Bronchial epithelial cell (primary cell): Measurements from ENCODE around the gene SERPINC1. TPM values are rescaled to one million over a fixed set of nuclear protein-coding genes. Genes with fewer than 3 reads are reported as not detected.

Experiments
- DNase-seq: peaks from one replicate; pipeline ENCODE4 v3.0.0-alpha.2; 2010; ENCODE audit warnings: low read depth
- FAIRE-seq: peaks from 2 replicates; lab custom pipeline; 2011; peaks lifted over from hg19 to GRCh38; lab: Jason Lieb, UNC
- H3K27me3 ChIP-seq: 2 replicates; pipeline ENCODE4 v1.5.1; 2011; ENCODE audit warnings: low read length; ENCODE audit not compliant: control insufficient read depth, insufficient read depth
- H3K36me3 ChIP-seq: 2 replicates; pipeline ENCODE4 v1.5.1; 2011; ENCODE audit warnings: low read length; ENCODE audit not compliant: control insufficient read depth, insufficient read depth
- H3K4me3 ChIP-seq: 2 replicates; pipeline ENCODE4 v1.5.1; 2011; ENCODE audit warnings: mild to moderate bottlenecking, low read depth, low read length, control low read depth
- total RNA-seq: library from RNA; depleted of rRNA; stranded (reverse); fragments of >200 nt; gene quantifications from 2 replicates; pipeline ENCODE4 v1.2.1, GENCODE V29; 2014
- TF ChIP-seq, protein P1 (sequence below): IDR thresholded peaks from 2 replicates; pipeline ENCODE4 v1.5.1; 2011; ENCODE audit warnings: mild to moderate bottlenecking, moderate library complexity, low read length, control low read depth, inconsistent platforms; ENCODE audit not compliant: insufficient read depth, severe bottlenecking

SERPINC1 gene
- total RNA-seq, 1 donor from 2014 or later = not detected

DNA sequence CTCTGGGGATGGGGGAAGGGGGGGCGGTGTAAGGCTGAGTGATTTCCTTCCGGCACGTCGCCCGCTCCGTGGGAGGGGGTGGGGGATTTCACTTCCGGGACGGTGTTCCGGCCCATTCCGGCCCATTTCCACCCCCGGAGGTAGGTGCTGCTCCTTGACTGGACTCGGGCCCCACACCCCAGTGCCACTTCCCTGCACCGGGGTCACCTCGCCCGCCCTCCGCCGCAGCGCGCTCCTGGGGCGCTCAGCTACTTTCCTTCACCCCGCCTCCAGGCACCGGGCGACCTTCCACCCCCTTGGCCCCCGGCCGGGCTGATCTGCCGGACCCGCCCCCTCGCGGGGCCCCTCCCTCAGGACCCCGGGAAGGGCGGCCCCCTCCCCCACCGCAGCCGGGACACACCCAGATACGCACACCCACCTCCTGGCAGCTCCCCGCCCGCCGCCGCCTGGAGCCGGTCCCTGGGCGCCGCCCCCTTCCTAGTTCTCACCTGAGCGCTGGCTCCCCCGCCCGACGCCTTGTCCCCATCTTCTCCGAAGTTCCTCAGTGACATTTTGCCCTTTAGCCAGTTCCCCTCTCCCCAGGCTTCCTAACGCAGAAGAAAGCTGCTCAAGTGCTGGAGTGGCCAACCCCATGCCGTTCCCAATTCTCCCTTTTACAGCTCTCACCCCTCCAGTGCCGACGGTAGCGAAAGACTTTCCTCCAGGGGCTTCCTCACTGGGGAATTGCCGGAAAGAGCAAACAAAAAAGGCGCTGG lies 48.7 kb downstream of the SERPINC1 start, which contains the start of gene ZBTB37:
TSS of gene ZBTB37 (plus strand) at position 115 of the 755 bp plus-strand sequence. CDS start 1,846 bp downstream, outside the sequence.
- TF ChIP-seq, protein P1, sequence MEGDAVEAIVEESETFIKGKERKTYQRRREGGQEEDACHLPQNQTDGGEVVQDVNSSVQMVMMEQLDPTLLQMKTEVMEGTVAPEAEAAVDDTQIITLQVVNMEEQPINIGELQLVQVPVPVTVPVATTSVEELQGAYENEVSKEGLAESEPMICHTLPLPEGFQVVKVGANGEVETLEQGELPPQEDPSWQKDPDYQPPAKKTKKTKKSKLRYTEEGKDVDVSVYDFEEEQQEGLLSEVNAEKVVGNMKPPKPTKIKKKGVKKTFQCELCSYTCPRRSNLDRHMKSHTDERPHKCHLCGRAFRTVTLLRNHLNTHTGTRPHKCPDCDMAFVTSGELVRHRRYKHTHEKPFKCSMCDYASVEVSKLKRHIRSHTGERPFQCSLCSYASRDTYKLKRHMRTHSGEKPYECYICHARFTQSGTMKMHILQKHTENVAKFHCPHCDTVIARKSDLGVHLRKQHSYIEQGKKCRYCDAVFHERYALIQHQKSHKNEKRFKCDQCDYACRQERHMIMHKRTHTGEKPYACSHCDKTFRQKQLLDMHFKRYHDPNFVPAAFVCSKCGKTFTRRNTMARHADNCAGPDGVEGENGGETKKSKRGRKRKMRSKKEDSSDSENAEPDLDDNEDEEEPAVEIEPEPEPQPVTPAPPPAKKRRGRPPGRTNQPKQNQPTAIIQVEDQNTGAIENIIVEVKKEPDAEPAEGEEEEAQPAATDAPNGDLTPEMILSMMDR = peak; percentile 7
- FAIRE-seq (no peak), DNase-seq (peak; percentile 71)

DNA sequence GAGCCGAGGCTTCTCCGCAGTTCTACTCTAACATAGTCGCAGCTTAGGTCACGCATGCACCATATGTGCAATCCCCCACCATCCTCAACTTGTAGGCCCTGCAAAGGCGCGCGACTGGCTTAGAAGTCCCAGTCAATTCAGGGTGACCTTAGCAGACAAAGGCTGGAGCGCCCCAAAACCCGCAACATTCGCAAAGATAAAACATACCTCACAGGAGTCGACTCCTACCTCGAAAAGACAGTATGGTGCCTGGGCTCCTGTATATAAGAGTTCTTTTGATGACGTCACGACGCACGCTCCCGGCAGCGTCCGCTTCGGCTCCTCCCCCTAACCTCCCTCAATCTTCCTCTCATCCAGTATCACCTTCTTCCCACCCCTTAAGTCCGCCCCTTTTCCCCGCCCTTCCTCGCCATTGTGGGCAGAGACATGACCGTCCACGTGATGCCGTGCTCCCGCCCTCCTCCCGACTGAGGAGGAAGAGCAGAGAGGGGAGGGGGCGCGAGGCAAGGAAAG lies 49.3 kb downstream of the SERPINC1 start, which contains the start of gene GAS5:
TSS of gene GAS5 (minus strand) at position 237 of the 513 bp plus-strand sequence.
- peak; percentile 98 for DNase-seq
- Histone ChIP-seq H3K36me3 (peaks cover 16% of the 10 kb centered on the region), H3K4me3 (peak within 1 kb of the TSS; percentile 70), H3K27me3 (no peaks in the 10 kb centered on the region)
- peak; percentile 18 for FAIRE-seq
- TF ChIP-seq, protein P1 = no peak

More for the DNA sequence above, 48.7 kb downstream of the SERPINC1 start, which contains the start of gene ZBTB37:
- Histone ChIP-seq H3K27me3 (no peaks in the 10 kb centered on the region), H3K4me3 (peak within 1 kb of the TSS; percentile 70), H3K36me3 (peaks cover 15% of the 10 kb centered on the region)

DNA sequence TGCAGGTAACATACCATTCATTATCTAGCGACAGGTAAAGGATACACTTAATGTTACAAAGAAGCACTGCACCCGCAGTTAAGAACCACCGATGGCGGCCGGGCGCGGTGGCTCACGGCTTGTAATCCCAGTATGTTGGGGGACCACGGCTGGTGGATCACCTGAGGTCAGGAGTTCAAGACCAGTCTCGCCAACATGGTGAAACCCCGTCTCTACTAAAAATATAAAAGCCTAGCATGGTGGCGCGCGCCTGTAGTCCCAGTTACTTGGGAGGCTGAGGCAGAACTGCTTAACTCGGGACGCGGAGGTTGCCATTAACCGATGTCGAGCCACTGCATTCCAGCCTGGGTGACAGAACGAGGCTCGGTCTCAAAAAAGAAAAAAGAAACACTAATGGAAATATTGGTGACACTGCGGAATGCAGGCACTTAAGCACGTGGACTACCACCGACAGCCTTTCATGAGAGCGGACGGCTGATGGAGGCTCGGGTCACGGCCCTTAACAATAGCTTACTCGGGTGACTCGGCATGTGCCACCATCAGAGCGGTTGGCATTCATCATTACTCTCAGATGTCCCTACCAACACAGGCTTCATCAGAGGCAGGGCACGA lies 49.9 kb downstream of the SERPINC1 start:
- no peaks in the 10 kb centered on the region for H3K27me3 ChIP-seq
- H3K36me3 ChIP-seq = peaks cover 16% of the 10 kb centered on the region
- DNase-seq (no peak), FAIRE-seq (no peak)
- TF ChIP-seq, protein P1 = no peak
- peak overlapping the region; percentile 70 for H3K4me3 ChIP-seq

DNA sequence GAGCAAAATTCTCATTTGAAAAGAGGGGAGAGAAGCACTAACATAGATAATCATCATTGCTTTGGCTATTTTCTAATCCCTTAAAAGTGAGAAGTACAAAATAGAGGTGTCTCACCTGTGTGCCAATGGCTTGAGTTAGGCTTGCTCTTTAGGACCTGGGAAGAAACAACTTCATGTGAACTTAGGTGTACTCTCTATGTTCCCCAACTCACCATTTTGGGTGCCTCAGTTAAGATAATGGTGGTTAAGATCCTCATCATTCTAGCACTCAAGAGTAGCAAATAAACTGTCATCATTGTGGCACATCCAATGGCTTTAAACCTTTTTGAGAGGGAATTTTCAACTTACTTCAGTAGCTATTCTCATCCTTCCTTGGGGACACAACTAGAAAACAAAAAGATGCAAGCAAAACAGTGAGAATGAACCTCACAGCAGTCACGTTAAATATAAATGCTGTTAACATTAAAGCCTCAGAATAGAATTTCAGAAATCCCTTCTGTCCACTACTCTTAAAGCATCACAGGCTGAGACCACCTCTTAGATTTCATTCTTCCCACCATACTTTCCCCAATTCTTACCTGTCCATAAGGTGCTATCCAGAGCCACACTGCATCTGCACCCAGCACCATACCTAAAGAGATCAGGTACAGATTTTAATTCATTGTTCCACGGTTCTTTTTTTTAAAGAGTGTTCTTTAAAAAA lies 50.6 kb downstream of the SERPINC1 start:
- FAIRE-seq = no peak
- Histone ChIP-seq H3K27me3 (no peaks in the 10 kb centered on the region), H3K4me3 (peak overlapping the region; percentile 70), H3K36me3 (peaks cover 16% of the 10 kb centered on the region)
- TF ChIP-seq, protein P1 = no peak
- no peak for DNase-seq

DNA sequence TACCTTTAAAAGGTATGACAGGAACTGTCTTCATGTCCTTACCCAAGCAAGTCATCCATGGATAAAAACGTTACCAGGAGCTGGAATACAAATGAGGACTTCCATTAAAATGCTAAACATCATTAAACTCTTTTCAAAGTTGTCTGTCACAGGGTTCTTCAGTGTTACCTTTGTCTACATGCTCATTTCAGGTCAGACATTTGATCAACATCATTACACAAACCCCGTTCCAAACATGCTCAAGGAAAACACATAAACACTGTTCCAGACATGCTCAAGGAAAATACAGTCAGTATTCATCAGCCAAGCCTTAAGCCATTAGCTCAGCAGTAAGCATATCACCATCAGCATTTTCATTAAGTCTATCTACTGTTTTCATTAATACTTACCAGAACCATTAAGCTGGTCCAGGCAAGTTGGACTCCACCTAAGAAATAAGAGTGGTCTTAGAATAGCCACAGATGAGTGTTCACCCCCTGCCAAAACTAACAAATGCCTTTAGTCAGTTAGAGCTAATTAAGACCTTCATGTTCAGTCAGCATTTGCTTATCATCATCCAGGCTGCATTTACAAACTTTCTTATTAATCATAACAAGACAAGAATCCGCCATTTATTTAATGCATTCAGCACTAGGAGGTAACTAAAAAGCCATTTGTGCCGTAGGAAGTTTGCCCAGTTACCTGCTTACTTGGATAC lies 51.5 kb downstream of the SERPINC1 start:
- H3K27me3 ChIP-seq = no peaks in the 10 kb centered on the region
- TF ChIP-seq, protein P1 = no peak
- peaks cover 16% of the 10 kb centered on the region for H3K36me3 ChIP-seq
- H3K4me3 ChIP-seq = peak overlapping the region; percentile 70
- FAIRE-seq (no peak), DNase-seq (no peak)
